RWPE2 (cell line): Measurements from ENCODE around the gene ASIC3.

Experiments
- ATAC-seq: fragments of 200-7000 bp; cut with Tn5 transposase; 3 replicates; pipeline ENCODE4 v1.9.1; 2021; ENCODE audit warnings: low read depth
- DNase-seq: peaks from one replicate; pipeline ENCODE4 v3.0.0-alpha.2; 2020; ENCODE audit warnings: low spot score
- H3K27ac ChIP-seq: fragments of 450-650 bp; 2 replicates; pipeline ENCODE4 v1.5.1; 2017; ENCODE audit warnings: mild to moderate bottlenecking; ENCODE audit not compliant: poor library complexity, severe bottlenecking
- H3K27me3 ChIP-seq: fragments of 250-450 bp; sonication (Bioruptor Pico); 2 replicates; pipeline ENCODE4 v1.5.1; 2021; ENCODE audit warnings: mild to moderate bottlenecking, moderate library complexity; ENCODE audit not compliant: insufficient read depth, poor library complexity, severe bottlenecking
- H3K36me3 ChIP-seq: fragments of 250-450 bp; sonication (Bioruptor Pico); 2 replicates; pipeline ENCODE4 v1.5.1; 2020; ENCODE audit warnings: low read depth, mild to moderate bottlenecking, moderate library complexity
- H3K4me1 ChIP-seq: fragments of 250-450 bp; sonication (Bioruptor Pico); 2 replicates; pipeline ENCODE4 v1.5.1; 2021; ENCODE audit warnings: mild to moderate bottlenecking, moderate library complexity; ENCODE audit not compliant: insufficient read depth, poor library complexity, severe bottlenecking
- H3K4me3 ChIP-seq: fragments of 250-450 bp; sonication (Bioruptor Pico); 2 replicates; pipeline ENCODE4 v1.5.1; 2021; ENCODE audit warnings: mild to moderate bottlenecking, moderate library complexity; ENCODE audit not compliant: severe bottlenecking
- H3K9me3 ChIP-seq: fragments of 250-450 bp; sonication (Bioruptor Pico); 2 replicates; pipeline ENCODE4 v1.5.1; 2021; ENCODE audit warnings: mild to moderate bottlenecking, moderate library complexity; ENCODE audit not compliant: severe bottlenecking
- CTCF ChIP-seq: fragments of 450-650 bp; IDR thresholded peaks from one replicate; pipeline ENCODE4 v1.5.1; 2017; ENCODE audit warnings: mild to moderate bottlenecking, moderate library complexity; ENCODE audit not compliant: poor library complexity, severe bottlenecking

ASIC3 gene

GRCh38 chr7:151062111-151062398, 13.7 kb downstream of the ASIC3 start:
- peaks cover 28% of the 10 kb centered on the region for H3K4me1 ChIP-seq
- peaks cover 30% of the 10 kb centered on the region for H3K36me3 ChIP-seq
- TF ChIP-seq CTCF, result no peak
- DNase-seq (no peak), ATAC-seq (no peak)
- no peak overlapping the region for H3K4me3 ChIP-seq
- peak overlapping the region; percentile 86 for H3K27ac ChIP-seq
- no peaks in the 10 kb centered on the region for H3K27me3 ChIP-seq
- H3K9me3 ChIP-seq, result no peaks in the 10 kb centered on the region

- ATAC-seq (peak; percentile 30), DNase-seq (no peak)
- Histone ChIP-seq H3K4me3 (peak overlapping the region; percentile 18), H3K36me3 (peaks cover 34% of the 10 kb centered on the region), H3K27ac (peak overlapping the region; percentile 86), H3K4me1 (peaks cover 28% of the 10 kb centered on the region), H3K27me3 (no peaks in the 10 kb centered on the region), H3K9me3 (no peaks in the 10 kb centered on the region)
- no peak for TF ChIP-seq CTCF
Measured at GRCh38 chr7:151062399-151063211, 14.3 kb downstream of the ASIC3 start.

GRCh38 chr7:151063212-151063561, 14.9 kb downstream of the ASIC3 start:
- Histone ChIP-seq H3K9me3 (no peaks in the 10 kb centered on the region), H3K4me3 (no peak overlapping the region), H3K4me1 (peaks cover 28% of the 10 kb centered on the region), H3K36me3 (peaks cover 39% of the 10 kb centered on the region), H3K27me3 (no peaks in the 10 kb centered on the region), H3K27ac (peak overlapping the region; percentile 86)
- no peak for DNase-seq
- no peak for TF ChIP-seq CTCF
- peak; percentile 3; the same call in 1 of the 3 replicates for ATAC-seq

GRCh38 chr7:151064454-151064853, 16.1 kb downstream of the ASIC3 start:
- H3K27me3 ChIP-seq, result no peaks in the 10 kb centered on the region
- H3K4me1 ChIP-seq, result peaks cover 24% of the 10 kb centered on the region
- TF ChIP-seq CTCF, result no peak
- DNase-seq (no peak), ATAC-seq (no peak)
- H3K27ac ChIP-seq, result no peak overlapping the region
- H3K9me3 ChIP-seq, result no peaks in the 10 kb centered on the region
- H3K36me3 ChIP-seq, result peaks cover 49% of the 10 kb centered on the region
- no peak overlapping the region for H3K4me3 ChIP-seq

- H3K9me3 ChIP-seq, result no peaks in the 10 kb centered on the region
- H3K36me3 ChIP-seq, result peaks cover 54% of the 10 kb centered on the region
- TF ChIP-seq CTCF, result no peak
- H3K27ac ChIP-seq, result no peak overlapping the region
- ATAC-seq (no peak), DNase-seq (no peak)
- no peak overlapping the region for H3K4me3 ChIP-seq
- no peaks in the 10 kb centered on the region for H3K27me3 ChIP-seq
- peaks cover 24% of the 10 kb centered on the region for H3K4me1 ChIP-seq
Measured at GRCh38 chr7:151064993-151065392, 16.7 kb downstream of the ASIC3 start.
